Uterine smooth muscle cell (primary cell): Measurements from ENCODE around the gene FAP. TPM values are rescaled to one million over a fixed set of nuclear protein-coding genes. Genes with fewer than 3 reads are reported as not detected.

Source experiments
- total RNA-seq: library from RNA; depleted of rRNA; stranded (reverse); fragments of >200 nt; gene quantifications from 2 replicates; pipeline ENCODE4 v1.2.3, GENCODE V29; 2014

FAP gene, protein sequence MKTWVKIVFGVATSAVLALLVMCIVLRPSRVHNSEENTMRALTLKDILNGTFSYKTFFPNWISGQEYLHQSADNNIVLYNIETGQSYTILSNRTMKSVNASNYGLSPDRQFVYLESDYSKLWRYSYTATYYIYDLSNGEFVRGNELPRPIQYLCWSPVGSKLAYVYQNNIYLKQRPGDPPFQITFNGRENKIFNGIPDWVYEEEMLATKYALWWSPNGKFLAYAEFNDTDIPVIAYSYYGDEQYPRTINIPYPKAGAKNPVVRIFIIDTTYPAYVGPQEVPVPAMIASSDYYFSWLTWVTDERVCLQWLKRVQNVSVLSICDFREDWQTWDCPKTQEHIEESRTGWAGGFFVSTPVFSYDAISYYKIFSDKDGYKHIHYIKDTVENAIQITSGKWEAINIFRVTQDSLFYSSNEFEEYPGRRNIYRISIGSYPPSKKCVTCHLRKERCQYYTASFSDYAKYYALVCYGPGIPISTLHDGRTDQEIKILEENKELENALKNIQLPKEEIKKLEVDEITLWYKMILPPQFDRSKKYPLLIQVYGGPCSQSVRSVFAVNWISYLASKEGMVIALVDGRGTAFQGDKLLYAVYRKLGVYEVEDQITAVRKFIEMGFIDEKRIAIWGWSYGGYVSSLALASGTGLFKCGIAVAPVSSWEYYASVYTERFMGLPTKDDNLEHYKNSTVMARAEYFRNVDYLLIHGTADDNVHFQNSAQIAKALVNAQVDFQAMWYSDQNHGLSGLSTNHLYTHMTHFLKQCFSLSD
- total RNA-seq: 206 and 269 TPM in 2 replicates

GRCh38 chr2:162243294-162243693 is at the start of gene FAP:
FAP (minus strand) TSS chr2:162243445; CDS start chr2:162243327, 118 bp downstream.

DNA sequence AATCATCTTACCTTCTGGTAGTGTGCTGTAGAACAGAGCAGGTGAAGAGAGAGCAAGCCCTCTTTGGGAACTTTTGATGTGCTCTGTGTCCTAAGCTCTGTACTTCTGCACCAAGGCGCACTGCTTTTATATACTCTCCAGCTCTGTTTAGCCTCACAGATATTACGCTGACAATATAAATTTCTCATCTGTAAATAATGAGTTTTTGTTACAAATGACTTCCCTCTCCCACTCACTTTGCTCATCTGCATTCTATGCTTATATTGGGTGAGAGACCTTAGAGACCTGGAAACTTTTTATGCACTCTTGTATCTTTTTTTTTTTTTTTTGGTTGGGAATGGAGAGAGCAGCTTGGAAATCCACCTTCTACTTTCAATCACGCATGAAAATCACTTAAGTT is 91.1 kb downstream of the FAP start, which contains the start of gene GCG:
Gene GCG, minus strand, starts transcription at position 101 of the 400 bp plus-strand sequence. CDS start 3,069 bp downstream, outside the sequence.

Other genes starting within 250 kb of the FAP start
- 40.4 and 89.7 TPM in 2 replicates for gene DPP4, start 169.2 kb downstream of the FAP start, total RNA-seq
- gene GCG, start 91.2 kb downstream of the FAP start, total RNA-seq: not detected in 2 replicates
- 5.6 and 5.7 TPM in 2 replicates for gene IFIH1, start 75.2 kb upstream of the FAP start, total RNA-seq
- 7.9 and 12.0 TPM in 2 replicates for gene GCA, start 100.7 kb upstream of the FAP start, total RNA-seq